ENCODE data around the gene CORO2B. TPM values are rescaled to one million over a fixed set of nuclear protein-coding genes. Genes with fewer than 3 reads are reported as not detected.

CORO2B gene
- total RNA-seq, 6 experiments from 2014 or later: 9.3 to 11.0 (median 9.9) TPM

DNA sequence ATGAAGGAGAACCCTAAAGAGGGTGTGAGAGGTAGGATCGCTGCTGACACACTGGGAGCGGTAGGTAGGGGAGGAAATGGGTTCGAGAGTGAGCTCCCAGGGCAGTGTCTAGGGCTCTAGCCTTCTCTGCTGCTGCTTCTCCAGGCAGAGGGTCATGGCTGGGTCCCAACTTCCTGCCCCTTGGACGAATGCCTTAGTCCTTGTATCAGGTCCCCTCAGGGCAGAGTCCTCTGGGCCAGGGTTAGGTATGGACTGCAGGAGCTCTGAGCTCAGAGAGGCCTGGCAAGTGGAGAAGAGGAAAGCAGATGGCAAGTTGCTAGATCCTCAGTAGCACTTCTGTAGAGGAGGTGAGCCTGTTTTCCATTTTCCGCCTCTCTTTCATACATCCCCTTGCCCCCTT, 2.9 kb downstream of the CORO2B start:
- Mint-ChIP-seq H3K4me1 (ENCODE audit: low read depth) (peaks cover 59% of the 10 kb centered on the region), H3K4me3 (no peak overlapping the region), H3K27me3 (ENCODE audit: insufficient read depth) (no peaks in the 10 kb centered on the region; the same call in 1 of the 2 replicates), H3K27ac (peak overlapping the region; percentile 64; the same call in 1 of the 2 replicates), H3K9me3 (no peaks in the 10 kb centered on the region), H3K36me3 (ENCODE audit: low read depth) (no peaks in the 10 kb centered on the region)
- no peak for DNase-seq
- TF ChIP-seq, protein P1, sequence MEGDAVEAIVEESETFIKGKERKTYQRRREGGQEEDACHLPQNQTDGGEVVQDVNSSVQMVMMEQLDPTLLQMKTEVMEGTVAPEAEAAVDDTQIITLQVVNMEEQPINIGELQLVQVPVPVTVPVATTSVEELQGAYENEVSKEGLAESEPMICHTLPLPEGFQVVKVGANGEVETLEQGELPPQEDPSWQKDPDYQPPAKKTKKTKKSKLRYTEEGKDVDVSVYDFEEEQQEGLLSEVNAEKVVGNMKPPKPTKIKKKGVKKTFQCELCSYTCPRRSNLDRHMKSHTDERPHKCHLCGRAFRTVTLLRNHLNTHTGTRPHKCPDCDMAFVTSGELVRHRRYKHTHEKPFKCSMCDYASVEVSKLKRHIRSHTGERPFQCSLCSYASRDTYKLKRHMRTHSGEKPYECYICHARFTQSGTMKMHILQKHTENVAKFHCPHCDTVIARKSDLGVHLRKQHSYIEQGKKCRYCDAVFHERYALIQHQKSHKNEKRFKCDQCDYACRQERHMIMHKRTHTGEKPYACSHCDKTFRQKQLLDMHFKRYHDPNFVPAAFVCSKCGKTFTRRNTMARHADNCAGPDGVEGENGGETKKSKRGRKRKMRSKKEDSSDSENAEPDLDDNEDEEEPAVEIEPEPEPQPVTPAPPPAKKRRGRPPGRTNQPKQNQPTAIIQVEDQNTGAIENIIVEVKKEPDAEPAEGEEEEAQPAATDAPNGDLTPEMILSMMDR (IDR thresholded peaks at IDR 0.05): no peak

DNA sequence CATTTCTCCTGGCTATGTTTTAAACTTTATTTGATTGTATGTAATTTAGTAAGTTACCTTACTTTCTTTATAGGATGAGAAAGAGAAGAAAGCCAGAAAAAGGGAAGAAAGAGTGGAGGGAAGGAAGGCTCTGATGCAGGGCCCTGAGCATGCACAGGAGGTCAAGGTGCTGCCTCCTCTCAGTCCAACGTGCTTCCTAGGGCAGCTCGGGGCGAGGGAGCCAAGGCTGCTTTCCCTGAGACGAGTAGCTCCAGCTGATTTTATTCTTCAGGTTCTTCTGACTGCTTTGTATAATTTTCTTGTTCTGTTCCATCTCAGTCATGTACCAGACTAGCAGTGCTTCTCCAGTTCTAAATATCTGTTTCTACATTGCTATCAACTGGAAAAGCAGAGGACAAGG, 3.4 kb downstream of the CORO2B start:
- TF ChIP-seq, protein P1 (IDR thresholded peaks at IDR 0.05): no peak

DNA sequence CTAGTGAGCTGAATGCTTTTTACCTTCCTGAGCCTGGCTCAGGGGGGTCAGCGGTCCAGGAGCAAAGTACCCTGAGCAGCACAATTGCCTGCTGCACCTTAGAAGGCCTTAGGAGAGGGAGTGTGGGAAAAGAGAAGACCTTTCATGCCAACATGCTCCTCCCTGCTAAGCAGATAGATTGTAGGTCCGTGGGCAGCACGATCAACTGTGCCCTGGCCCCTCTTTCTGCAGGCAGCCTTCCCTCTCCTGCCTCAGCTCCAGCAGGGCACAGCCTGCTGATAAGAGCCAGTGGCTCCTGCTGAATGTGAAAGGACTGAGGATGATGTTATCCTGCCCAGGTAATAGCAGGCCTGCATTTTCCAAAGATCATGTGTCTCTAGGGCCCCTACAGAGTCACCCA, 4.1 kb downstream of the CORO2B start:
- TF ChIP-seq, protein P1 (IDR thresholded peaks at IDR 0.05): no peak
- H3K4me3 Mint-ChIP-seq: no peak overlapping the region
- no peaks in the 10 kb centered on the region for H3K36me3 Mint-ChIP-seq (ENCODE audit: low read depth)
- H3K9me3 Mint-ChIP-seq: no peaks in the 10 kb centered on the region
- peaks cover 66% of the 10 kb centered on the region for H3K4me1 Mint-ChIP-seq (ENCODE audit: low read depth)
- H3K27ac Mint-ChIP-seq: 0 out of 2 replicates have a peak overlapping the region, but pooled peaks have one; percentile 13
- no peaks in the 10 kb centered on the region; the same call in 1 of the 2 replicates for H3K27me3 Mint-ChIP-seq (ENCODE audit: insufficient read depth)
- DNase-seq: no peak

More for the DNA sequence above, 3.4 kb downstream of the CORO2B start:
- Mint-ChIP-seq H3K9me3 (no peaks in the 10 kb centered on the region), H3K4me3 (no peak overlapping the region), H3K4me1 (ENCODE audit: low read depth) (peaks cover 64% of the 10 kb centered on the region), H3K27ac (peak overlapping the region; percentile 64; the same call in 1 of the 2 replicates), H3K36me3 (ENCODE audit: low read depth) (no peaks in the 10 kb centered on the region), H3K27me3 (ENCODE audit: insufficient read depth) (no peaks in the 10 kb centered on the region; the same call in 1 of the 2 replicates)
- DNase-seq: no peak

DNA sequence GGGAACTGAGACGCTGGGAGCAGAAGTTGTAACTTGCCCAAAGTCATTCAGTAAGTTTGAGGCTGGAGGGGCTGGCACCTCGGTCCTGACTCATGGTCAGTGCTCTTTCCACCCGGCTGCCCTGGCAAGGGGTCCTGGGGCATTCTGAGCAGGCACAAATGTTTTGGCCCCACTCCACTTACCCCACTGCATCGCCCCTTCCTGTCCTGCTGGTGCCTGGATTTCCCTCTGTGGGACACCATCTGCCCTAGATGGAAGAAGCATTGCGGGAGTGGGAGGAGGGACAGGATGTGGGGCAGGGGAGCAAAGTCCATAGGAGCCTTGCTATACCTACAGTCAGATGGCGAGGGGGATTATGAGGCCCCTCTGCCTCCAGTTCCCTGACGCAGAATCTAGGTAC, 4.5 kb downstream of the CORO2B start:
- TF ChIP-seq, protein P1 (IDR thresholded peaks at IDR 0.05): no peak
- DNase-seq: no peak
- Mint-ChIP-seq H3K9me3 (no peaks in the 10 kb centered on the region), H3K27ac (no peak overlapping the region), H3K4me1 (ENCODE audit: low read depth) (peaks cover 67% of the 10 kb centered on the region), H3K36me3 (ENCODE audit: low read depth) (no peaks in the 10 kb centered on the region), H3K4me3 (no peak overlapping the region), H3K27me3 (ENCODE audit: insufficient read depth) (no peaks in the 10 kb centered on the region; the same call in 1 of the 2 replicates)

DNA sequence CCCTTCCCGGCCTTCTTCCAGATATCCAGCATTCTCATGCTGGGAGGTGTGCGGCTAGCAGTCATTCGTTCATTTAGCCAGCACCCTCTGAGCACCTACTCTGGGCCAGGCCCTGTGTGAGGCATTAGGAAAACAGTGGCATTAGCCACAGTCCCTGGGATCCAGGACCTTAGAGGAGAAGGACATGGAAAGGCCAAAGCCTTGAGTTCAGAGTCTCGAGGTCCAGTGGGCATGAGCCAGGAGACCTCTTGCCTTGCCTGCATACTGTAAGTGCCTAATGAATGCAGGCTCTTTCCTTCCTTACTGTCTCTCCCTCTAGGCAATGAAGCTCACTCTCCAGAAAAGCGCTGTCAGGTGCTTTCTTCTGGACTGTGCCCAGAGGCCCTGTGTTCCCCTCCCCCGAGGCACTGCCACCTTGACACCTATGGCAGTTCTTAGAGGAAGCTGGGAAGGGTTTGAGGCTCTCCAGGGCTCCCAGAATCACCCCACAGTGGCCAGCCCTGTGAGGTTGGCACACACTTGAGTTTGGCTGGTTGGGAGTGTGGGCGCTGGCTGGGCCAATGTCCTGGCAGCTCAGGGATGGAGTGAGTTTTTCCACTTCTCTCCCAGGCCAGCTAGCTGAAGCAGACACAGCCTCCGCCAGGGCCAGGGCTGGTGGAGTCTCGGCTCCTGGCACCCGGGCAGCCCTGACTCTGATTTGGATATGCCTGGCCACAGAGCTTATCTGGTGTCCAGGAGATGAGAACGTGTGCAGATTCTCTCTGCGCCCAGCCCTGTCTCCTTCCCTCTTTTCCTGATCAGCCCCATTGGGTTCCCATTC, 5.4 kb downstream of the CORO2B start:
- TF ChIP-seq, protein P1 (IDR thresholded peaks at IDR 0.05): no peak
- H3K9me3 Mint-ChIP-seq: no peaks in the 10 kb centered on the region
- H3K4me1 Mint-ChIP-seq (ENCODE audit: low read depth): peaks cover 75% of the 10 kb centered on the region
- no peak for DNase-seq
- no peaks in the 10 kb centered on the region; the same call in 1 of the 2 replicates for H3K27me3 Mint-ChIP-seq (ENCODE audit: insufficient read depth)
- H3K4me3 Mint-ChIP-seq: no peak overlapping the region
- H3K36me3 Mint-ChIP-seq (ENCODE audit: low read depth): no peaks in the 10 kb centered on the region
- H3K27ac Mint-ChIP-seq: no peak overlapping the region
